SIG-M5 (cell line): ENCODE data around the gene ETS1.

ENCODE experiments used
- DNase-seq: peaks from one replicate; lab custom pipeline; 2025; lab: John Stamatoyannopoulos, UW

ETS1 gene

GRCh38 chr11:128618603-128619002, 31.2 kb upstream of the ETS1 start:
- no peak for DNase-seq

- DNase-seq, result no peak
These were observed 28.8 kb upstream of the ETS1 start for GRCh38 chr11:128616161-128616560.

- DNase-seq, result no peak
These were observed 28.3 kb upstream of the ETS1 start for GRCh38 chr11:128615612-128616011.

- no peak for DNase-seq
These were observed 27.7 kb upstream of the ETS1 start for GRCh38 chr11:128615076-128615475.

- DNase-seq, result no peak
These were observed 26.7 kb upstream of the ETS1 start for GRCh38 chr11:128614026-128614425.

GRCh38 chr11:128613300-128613995, 26.1 kb upstream of the ETS1 start:
- no peak for DNase-seq

GRCh38 chr11:128610721-128611617, 23.6 kb upstream of the ETS1 start:
- no peak for DNase-seq

GRCh38 chr11:128609785-128610184, 22.4 kb upstream of the ETS1 start:
- no peak for DNase-seq

GRCh38 chr11:128608746-128609407, 21.5 kb upstream of the ETS1 start:
- DNase-seq, result no peak

GRCh38 chr11:128607819-128608218, 20.5 kb upstream of the ETS1 start:
- no peak for DNase-seq

GRCh38 chr11:128604723-128605122, 17.4 kb upstream of the ETS1 start:
- DNase-seq, result no peak

GRCh38 chr11:128603752-128604414, 16.5 kb upstream of the ETS1 start:
- DNase-seq, result no peak

GRCh38 chr11:128603003-128603696, 15.8 kb upstream of the ETS1 start:
- DNase-seq, result no peak

- no peak for DNase-seq
These were observed 12.4 kb upstream of the ETS1 start for GRCh38 chr11:128599729-128600128.

GRCh38 chr11:128598506-128599150, 11.3 kb upstream of the ETS1 start:
- no peak for DNase-seq

GRCh38 chr11:128598096-128598495, 10.7 kb upstream of the ETS1 start:
- no peak for DNase-seq

- DNase-seq, result no peak
These were observed 9.9 kb upstream of the ETS1 start for GRCh38 chr11:128597209-128597608.

GRCh38 chr11:128596250-128596649, 8.9 kb upstream of the ETS1 start:
- DNase-seq, result no peak

GRCh38 chr11:128595775-128596174, 8.4 kb upstream of the ETS1 start:
- no peak for DNase-seq

GRCh38 chr11:128595221-128595620, 7.9 kb upstream of the ETS1 start:
- no peak for DNase-seq

- DNase-seq, result no peak
These were observed 6.9 kb upstream of the ETS1 start for GRCh38 chr11:128594226-128594625.
